GM19438 (cell line): Measurements from ENCODE around the gene RHEB.

ENCODE experiments used
- ATAC-seq: cut with Tn5 transposase; IDR thresholded peaks from one replicate; pipeline ENCODE4 v1.9.1; 2021; ENCODE audit warnings: low read depth; ENCODE audit not compliant: unreplicated experiment

Gene RHEB

GRCh38 chr7:151519765-151520418, at the start of gene RHEB:
Gene RHEB (minus strand): TSS chr7:151519895. CDS start chr7:151519511, 384 bp downstream.
- peak; percentile 76 for ATAC-seq

- no peak for ATAC-seq
These were observed 47.2 kb upstream of the RHEB start for GRCh38 chr7:151566897-151567320.

GRCh38 chr7:151565541-151565940, 45.8 kb upstream of the RHEB start:
- ATAC-seq = no peak

GRCh38 chr7:151560243-151560642, 40.5 kb upstream of the RHEB start:
- ATAC-seq = no peak

- no peak for ATAC-seq
These were observed 40.0 kb upstream of the RHEB start for GRCh38 chr7:151559557-151560183.

GRCh38 chr7:151558575-151558974, 38.9 kb upstream of the RHEB start:
- ATAC-seq = no peak

- no peak for ATAC-seq
These were observed 36.9 kb upstream of the RHEB start for GRCh38 chr7:151556592-151556991.

GRCh38 chr7:151553356-151553755, 33.7 kb upstream of the RHEB start:
- no peak for ATAC-seq

- no peak for ATAC-seq
These were observed 32.8 kb upstream of the RHEB start for GRCh38 chr7:151552352-151553028.

GRCh38 chr7:151551820-151552219, 32.1 kb upstream of the RHEB start:
- ATAC-seq = no peak

GRCh38 chr7:151550656-151551286, 31.1 kb upstream of the RHEB start:
- no peak for ATAC-seq

- no peak for ATAC-seq
These were observed 29.9 kb upstream of the RHEB start for GRCh38 chr7:151549644-151550043.

GRCh38 chr7:151549083-151549482, 29.4 kb upstream of the RHEB start:
- no peak for ATAC-seq

GRCh38 chr7:151544183-151544582, 24.5 kb upstream of the RHEB start:
- ATAC-seq = no peak

- ATAC-seq = no peak
These were observed 23.0 kb upstream of the RHEB start for GRCh38 chr7:151542606-151543130.

GRCh38 chr7:151541709-151542499, 22.2 kb upstream of the RHEB start:
- ATAC-seq = no peak

- ATAC-seq = no peak
These were observed 20.5 kb upstream of the RHEB start for GRCh38 chr7:151540146-151540545.

- ATAC-seq = peak; percentile 62
These were observed 19.5 kb upstream of the RHEB start for GRCh38 chr7:151539088-151539671.

- ATAC-seq = no peak
These were observed 18.3 kb upstream of the RHEB start for GRCh38 chr7:151537818-151538561.
